ENCODE results near the gene DKKL1.
"Not testable (repeated sequence)": the region's sequence is repeated elsewhere in the genome, so short reads cannot be mapped to it uniquely, and the experiment has no call there.

Gene DKKL1

DNA sequence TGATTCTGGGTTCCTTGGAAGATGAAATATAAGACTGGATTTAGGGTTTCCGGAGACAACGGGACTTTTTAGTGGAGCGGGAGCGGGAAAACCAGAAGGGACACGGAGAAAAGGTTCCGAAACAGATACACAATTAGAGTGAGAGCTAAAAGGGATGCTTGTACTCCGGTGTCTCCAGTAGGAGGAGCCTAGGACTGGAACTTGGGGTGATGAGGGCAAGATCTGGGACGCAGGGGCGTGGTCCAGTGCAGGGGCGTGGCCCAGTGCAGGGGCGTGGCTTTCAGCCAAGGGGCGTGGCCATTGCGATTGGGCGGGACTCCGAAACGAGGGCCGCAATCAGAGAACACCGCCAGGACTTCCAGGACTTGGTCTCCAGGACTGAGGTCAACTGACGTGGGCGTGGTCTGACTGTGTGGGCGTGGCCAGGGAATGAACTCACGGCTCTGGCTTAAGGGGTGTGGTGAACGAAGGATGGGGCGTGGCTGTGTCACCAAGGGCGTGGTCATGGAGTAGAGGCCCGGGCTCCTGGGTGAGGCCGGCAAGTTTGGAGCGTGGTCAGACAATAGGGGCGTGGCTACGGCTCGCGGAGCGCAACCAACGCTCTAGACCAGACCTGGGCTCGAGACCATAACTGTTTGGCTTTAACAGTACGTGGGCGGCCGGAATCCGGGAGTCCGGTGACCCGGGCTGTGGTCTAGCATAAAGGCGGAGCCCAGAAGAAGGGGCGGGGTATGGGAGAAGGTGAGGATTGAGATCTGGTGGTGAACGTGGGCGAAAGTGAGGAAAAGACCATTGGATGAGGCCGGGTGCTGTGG, at the start of gene DKKL1:
TSS of gene DKKL1 (plus strand) at position 610 of the 815 bp plus-strand sequence. CDS start at position 732, 122 bp downstream.
- peak; percentile 66 for DNase-seq

GRCh38 chr19:49315111-49315510, 48.6 kb upstream of the DKKL1 start:
- no peak for DNase-seq

DNA sequence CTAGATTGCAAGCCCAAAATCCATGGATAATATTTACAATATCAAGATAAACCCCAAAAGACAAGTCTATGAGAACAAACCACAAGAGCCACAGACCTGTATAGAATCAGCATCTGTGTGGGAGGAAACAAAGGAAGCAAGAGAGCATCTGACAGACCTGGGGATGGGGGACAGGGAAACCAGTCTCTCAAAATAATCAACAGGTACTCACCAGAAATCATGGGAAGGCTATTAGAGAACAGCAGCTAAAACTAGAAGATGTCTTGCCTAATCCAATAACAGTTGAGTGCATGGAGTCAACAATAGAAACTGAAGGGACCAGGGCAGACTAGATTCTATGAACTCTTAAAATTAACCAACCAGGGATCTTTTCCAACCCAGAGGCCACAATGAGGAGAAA, 47.4 kb upstream of the DKKL1 start:
- DNase-seq = no peak

DNA sequence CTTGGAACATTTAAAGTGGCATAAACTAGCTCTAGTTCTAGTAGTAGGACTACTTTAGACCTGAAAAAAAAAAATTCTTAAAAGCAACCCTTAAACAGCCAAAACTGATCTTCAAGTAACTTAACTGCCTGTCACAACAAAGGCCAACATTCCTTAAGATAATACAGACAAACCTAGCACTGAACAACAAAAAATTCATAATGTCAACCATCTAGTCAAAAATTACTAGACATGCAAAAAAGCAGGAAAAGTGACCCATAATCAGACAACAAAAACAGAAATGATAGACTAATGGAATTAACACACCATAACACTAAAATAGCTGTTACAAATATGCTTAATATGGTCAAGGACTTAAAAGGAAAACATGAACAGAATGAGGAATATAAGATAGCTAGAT, 45.4 kb upstream of the DKKL1 start:
- no peak for DNase-seq

GRCh38 chr19:49324801-49325576, 38.7 kb upstream of the DKKL1 start, which contains the start of gene SLC6A16:
TSS of gene SLC6A16 (minus strand) at chr19:49325191. CDS start at chr19:49311347, 13,844 bp downstream.
- no peak for DNase-seq

GRCh38 chr19:49325756-49326155, 37.9 kb upstream of the DKKL1 start:
- DNase-seq = not testable (repeated sequence)

DNA sequence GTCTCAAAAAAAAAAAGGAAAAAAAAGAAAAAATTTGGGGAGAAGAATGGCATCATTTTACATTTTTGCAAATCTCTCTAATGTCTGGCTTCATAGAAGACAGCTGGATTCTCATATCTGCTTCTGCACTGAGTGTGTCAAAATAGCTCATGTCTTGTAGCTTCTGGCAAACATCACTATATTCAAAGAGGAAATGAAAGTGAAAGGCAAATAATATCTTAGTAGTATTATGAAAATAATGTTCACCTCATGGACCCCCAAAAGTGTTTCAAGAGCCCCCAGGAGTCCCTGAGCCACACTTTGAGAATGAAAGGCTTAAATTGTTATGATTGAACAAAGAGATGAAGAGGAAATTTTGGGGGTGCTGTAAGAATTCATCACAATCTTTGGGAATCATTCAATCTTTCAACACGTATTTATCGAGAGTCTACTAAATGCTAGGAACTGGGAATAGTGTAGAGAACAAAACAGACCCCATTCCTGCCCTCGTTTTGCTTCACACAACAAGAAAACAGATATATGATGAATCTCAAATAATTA, 37.4 kb upstream of the DKKL1 start:
- DNase-seq = no peak

GRCh38 chr19:49327878-49328544, 35.7 kb upstream of the DKKL1 start:
- DNase-seq = peak; percentile 54

DNA sequence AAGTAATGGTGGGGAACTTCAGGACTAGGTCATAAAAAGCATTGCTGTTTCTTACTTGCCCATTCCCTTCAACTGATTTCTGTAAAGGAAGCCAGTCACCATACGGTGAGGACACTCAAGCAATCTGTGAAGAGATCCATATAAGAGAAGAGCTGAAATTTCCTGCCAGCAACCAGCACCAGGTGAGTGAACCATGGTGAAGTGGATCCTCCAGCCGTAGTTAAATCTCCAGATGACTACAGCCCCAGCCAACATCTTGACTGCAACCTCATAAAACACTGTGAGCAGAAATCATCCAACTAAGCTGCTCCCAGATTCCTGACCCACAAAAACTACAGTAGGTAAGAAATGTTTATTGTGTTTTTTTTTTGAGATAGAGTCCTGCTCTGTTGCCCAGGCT, 34.9 kb upstream of the DKKL1 start:
- DNase-seq = no peak

GRCh38 chr19:49331187-49331586, 32.5 kb upstream of the DKKL1 start:
- DNase-seq = not testable (repeated sequence)

GRCh38 chr19:49331616-49332055, 32.0 kb upstream of the DKKL1 start:
- peak; percentile 64 for DNase-seq

GRCh38 chr19:49332691-49333417, 30.8 kb upstream of the DKKL1 start:
- DNase-seq = not testable (repeated sequence)

GRCh38 chr19:49333418-49333805, 30.3 kb upstream of the DKKL1 start:
- DNase-seq = no peak

DNA sequence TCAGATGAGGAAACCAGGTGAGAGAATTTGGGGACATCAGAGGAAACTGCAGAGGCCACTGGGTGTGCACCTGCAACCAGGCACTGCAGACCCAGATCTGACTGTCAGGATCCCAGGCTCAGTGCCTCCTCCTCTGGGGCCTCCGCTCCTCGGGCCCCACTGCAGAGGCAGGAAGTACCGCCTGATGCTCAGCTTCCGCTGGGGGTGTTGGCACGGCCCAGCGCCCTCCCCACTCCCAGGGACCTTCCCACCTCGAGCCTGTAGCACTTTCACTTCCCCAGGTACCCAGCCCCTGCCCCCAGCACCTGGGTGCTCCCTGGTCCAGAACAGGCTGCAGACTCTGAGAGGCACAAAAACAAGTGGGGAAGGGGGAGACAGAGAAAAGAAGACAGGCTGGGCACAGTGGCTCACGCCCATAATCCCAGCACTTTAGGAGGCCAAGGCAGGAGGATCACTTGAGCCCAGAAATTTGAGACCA, 29.8 kb upstream of the DKKL1 start:
- DNase-seq = peak; percentile 64

GRCh38 chr19:49335071-49335783, 28.4 kb upstream of the DKKL1 start, which contains the start of gene CD37:
TSS of gene CD37 (plus strand) at chr19:49335406. CDS start at chr19:49335541, 135 bp downstream.
- DNase-seq = peak; percentile 56

GRCh38 chr19:49335784-49336481, 27.7 kb upstream of the DKKL1 start:
- DNase-seq = peak; percentile 26

GRCh38 chr19:49336482-49337266, 27.0 kb upstream of the DKKL1 start:
- no peak for DNase-seq

- no peak for DNase-seq
Measured at GRCh38 chr19:49337267-49338022, 26.2 kb upstream of the DKKL1 start.
